HL-60 (cell line): ENCODE measurements around the gene RNASEH2A.

Source experiments
- DNase-seq, 2 experiments: peaks; one replicate each; pipeline ENCODE4 v3.0.0-alpha.2; 2010 to 2020; ENCODE audit warnings: low read depth in 1 of 2, low spot score in 1 of 2
- H3K27ac ChIP-seq: fragments of 250-450 bp; sonication (Bioruptor Pico); replicated peaks from 2 replicates; pipeline ENCODE4 v1.5.1; 2020; ENCODE audit warnings: mild to moderate bottlenecking, moderate library complexity
- H3K27me3 ChIP-seq: fragments of 250-450 bp; sonication (Bioruptor Pico); 2 replicates; pipeline ENCODE4 v1.5.1; 2021; ENCODE audit warnings: mild to moderate bottlenecking, moderate library complexity; ENCODE audit not compliant: insufficient read depth, poor library complexity, severe bottlenecking
- H3K4me3 ChIP-seq: replicated peaks from 2 replicates; pipeline ENCODE4 v1.5.1; 2011; ENCODE audit warnings: mild to moderate bottlenecking, control low read depth, low read length; ENCODE audit not compliant: insufficient read depth
- GABPA ChIP-seq: IDR thresholded peaks from 2 replicates; pipeline ENCODE4 v1.6.1; 2012; ENCODE audit warnings: low read depth
- POLR2AphosphoS5 ChIP-seq: IDR thresholded peaks from 2 replicates; pipeline ENCODE4 v1.6.1; 2012; ENCODE audit warnings: low read depth
- SPI1 ChIP-seq: IDR thresholded peaks from 2 replicates; pipeline ENCODE4 v1.6.1; 2012; ENCODE audit warnings: low read depth, mild to moderate bottlenecking, borderline replicate concordance
- long read RNA-seq: library from polyadenylated mRNA; unstranded; transcript quantifications from one replicate; pipeline ENCODE4 v2.0.0, GENCODE V29; 2020
- TF ChIP-seq, protein P1 (sequence below): IDR thresholded peaks from 2 replicates; pipeline ENCODE4 v1.6.1; 2012; ENCODE audit warnings: low read depth; ENCODE audit not compliant: insufficient replicate concordance
- TF ChIP-seq, protein P2 (sequence below): IDR thresholded peaks from one replicate; pipeline ENCODE4 v1.5.1; 2011; ENCODE audit warnings: low read length, control low read depth, inconsistent platforms; ENCODE audit not compliant: insufficient read depth

Gene RNASEH2A
- long read RNA-seq, transcript RNASEH2A-201 (8 exons, 2,753 nt): major isoform, 266 of 281 reads
- long read RNA-seq, partial matches to known transcripts: 3 of 281 reads
- long read RNA-seq, other reads (novel, unspliced or antisense): 10 of 281 reads

DNA sequence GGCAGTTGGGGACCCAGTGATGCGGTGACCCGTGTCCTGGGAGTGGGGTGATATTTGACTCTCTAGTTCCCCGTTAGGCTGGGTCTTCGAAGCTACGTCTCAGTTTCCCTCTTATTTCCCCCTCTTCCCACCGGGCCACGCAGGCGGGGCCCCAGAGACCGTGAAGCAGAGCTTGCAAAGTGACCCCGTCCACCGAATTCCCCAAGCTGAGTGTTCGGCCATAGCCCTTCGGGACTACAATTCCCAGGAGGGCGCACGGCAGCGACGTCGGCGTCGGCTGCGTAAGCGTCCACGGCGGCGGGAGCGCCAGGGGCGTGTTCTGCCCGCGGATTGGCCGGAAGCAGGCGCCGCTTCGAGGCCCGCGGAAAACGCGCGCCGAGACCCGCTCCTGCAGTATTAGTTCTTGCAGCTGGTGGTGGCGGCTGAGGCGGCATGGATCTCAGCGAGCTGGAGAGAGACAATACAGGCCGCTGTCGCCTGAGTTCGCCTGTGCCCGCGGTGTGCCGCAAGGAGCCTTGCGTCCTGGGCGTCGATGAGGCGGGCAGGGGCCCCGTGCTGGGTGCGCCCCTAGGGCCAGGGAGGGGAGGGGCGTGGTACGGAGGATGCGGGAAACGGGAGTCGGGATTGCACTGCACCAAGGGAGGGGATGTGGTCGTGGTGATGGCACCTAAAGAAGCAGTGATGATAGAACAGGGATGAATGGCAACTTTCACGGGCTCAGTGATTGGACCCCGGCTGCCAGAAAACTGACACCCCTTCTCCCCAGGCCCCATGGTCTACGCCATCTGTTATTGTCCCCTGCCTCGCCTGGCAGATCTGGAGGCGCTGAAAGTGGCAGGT lies at the start of gene RNASEH2A:
TSS of gene RNASEH2A (plus strand) at position 343 of the 840 bp plus-strand sequence. CDS start at position 433, 90 bp downstream.
- peak; percentile 69 to 91 for DNase-seq
- TF ChIP-seq GABPA (no peak), POLR2AphosphoS5 (peak; percentile 80), SPI1 (no peak)
- TF ChIP-seq, protein P1, sequence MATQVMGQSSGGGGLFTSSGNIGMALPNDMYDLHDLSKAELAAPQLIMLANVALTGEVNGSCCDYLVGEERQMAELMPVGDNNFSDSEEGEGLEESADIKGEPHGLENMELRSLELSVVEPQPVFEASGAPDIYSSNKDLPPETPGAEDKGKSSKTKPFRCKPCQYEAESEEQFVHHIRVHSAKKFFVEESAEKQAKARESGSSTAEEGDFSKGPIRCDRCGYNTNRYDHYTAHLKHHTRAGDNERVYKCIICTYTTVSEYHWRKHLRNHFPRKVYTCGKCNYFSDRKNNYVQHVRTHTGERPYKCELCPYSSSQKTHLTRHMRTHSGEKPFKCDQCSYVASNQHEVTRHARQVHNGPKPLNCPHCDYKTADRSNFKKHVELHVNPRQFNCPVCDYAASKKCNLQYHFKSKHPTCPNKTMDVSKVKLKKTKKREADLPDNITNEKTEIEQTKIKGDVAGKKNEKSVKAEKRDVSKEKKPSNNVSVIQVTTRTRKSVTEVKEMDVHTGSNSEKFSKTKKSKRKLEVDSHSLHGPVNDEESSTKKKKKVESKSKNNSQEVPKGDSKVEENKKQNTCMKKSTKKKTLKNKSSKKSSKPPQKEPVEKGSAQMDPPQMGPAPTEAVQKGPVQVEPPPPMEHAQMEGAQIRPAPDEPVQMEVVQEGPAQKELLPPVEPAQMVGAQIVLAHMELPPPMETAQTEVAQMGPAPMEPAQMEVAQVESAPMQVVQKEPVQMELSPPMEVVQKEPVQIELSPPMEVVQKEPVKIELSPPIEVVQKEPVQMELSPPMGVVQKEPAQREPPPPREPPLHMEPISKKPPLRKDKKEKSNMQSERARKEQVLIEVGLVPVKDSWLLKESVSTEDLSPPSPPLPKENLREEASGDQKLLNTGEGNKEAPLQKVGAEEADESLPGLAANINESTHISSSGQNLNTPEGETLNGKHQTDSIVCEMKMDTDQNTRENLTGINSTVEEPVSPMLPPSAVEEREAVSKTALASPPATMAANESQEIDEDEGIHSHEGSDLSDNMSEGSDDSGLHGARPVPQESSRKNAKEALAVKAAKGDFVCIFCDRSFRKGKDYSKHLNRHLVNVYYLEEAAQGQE: peak; percentile 25
- Histone ChIP-seq H3K27me3 (peaks cover 6% of the 10 kb centered on the region), H3K27ac (peak within 1 kb of the TSS; percentile 79), H3K4me3 (peak within 1 kb of the TSS; percentile 91)

DNA sequence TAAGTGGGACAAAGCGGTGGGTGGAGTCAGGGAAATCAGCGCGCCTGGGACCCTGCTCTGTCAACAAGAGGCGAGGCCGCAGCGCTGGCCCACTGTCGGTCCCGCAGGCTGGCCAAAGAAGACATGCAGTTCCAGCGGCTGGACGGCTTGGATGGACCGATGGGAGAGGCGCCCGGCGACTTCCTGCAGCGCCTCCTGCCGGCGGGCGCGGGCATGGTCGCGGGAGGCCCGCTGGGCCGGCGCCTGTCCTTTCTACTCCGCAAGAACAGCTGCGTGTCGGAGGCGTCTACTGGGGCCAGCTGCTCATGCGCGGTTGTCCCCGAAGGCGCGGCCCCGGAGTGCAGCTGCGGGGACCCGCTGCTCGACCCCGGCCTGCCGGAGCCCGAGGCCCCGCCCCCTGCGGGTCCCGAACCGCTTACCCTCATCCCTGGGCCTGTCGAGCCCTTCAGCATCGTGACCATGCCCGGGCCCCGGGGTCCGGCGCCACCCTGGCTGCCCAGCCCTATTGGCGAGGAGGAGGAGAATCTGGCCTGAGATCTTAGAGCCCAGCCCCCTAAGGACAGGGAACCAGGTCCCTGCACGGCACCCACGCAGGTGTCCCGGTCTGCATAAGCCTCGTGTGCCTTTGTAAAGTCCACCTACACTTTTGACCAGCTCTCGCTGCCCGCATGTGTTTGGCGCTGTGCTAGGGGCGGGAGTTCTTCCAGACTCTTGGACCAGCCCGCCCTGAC lies 48.7 kb upstream of the RNASEH2A start:
- TF ChIP-seq, protein P1: no peak
- TF ChIP-seq, protein P2, sequence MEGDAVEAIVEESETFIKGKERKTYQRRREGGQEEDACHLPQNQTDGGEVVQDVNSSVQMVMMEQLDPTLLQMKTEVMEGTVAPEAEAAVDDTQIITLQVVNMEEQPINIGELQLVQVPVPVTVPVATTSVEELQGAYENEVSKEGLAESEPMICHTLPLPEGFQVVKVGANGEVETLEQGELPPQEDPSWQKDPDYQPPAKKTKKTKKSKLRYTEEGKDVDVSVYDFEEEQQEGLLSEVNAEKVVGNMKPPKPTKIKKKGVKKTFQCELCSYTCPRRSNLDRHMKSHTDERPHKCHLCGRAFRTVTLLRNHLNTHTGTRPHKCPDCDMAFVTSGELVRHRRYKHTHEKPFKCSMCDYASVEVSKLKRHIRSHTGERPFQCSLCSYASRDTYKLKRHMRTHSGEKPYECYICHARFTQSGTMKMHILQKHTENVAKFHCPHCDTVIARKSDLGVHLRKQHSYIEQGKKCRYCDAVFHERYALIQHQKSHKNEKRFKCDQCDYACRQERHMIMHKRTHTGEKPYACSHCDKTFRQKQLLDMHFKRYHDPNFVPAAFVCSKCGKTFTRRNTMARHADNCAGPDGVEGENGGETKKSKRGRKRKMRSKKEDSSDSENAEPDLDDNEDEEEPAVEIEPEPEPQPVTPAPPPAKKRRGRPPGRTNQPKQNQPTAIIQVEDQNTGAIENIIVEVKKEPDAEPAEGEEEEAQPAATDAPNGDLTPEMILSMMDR: peak; percentile 82
- H3K27me3 ChIP-seq: no peaks in the 10 kb centered on the region
- no peak overlapping the region; the same call in 1 of the 2 replicates for H3K4me3 ChIP-seq
- peak in 1 of 2 experiments; percentile 59 for DNase-seq
- no peak overlapping the region for H3K27ac ChIP-seq

DNA sequence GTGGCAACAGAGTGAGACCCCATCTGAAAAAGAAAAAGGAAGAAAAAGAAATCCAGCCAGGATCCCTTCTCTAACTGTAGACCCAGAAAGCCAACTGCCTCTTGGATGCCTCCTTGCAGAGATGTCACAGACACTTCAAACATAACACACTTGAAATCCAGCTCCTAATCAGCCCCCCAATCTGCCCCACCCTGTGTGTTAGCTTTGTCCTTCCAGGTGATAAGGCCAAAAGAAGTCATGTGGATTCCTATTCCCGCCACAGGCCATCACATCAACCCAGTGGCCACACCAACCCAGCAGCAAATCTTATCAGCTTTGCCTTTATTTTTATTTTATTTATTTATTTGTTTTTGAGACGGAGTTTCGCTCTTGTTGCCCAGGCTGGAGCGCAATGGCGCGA lies 46.7 kb upstream of the RNASEH2A start:
- no peak for DNase-seq
- TF ChIP-seq, protein P2: no peak
- TF ChIP-seq GABPA (no peak), SPI1 (no peak)
- no peaks in the 10 kb centered on the region for H3K27me3 ChIP-seq
- no peak overlapping the region for H3K27ac ChIP-seq
- no peak overlapping the region for H3K4me3 ChIP-seq

DNA sequence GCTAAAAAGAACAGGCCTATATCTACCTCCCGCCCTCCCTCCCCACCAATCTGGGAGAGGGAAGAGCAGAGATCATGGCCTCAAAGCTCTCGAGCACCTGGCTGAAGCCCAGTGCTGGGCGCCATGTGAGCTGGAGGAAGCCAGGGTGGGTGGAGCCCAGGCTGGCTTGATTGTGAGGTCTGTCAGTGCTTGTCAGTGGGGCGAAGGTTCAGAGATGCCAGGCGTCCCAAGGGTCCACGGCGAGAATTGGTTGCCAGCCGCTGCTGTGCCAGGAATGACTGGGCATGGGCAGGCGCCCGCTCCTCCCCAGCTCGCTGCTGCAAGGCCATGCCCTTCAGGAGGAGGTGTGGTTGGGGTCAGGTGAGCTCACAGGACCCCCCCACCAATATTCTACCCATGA lies 43.3 kb upstream of the RNASEH2A start:
- Histone ChIP-seq H3K27me3 (no peaks in the 10 kb centered on the region), H3K4me3 (no peak overlapping the region), H3K27ac (no peak overlapping the region)
- TF ChIP-seq, protein P1: no peak
- TF ChIP-seq GABPA: no peak
- no peak for TF ChIP-seq SPI1
- TF ChIP-seq, protein P2: no peak
- TF ChIP-seq POLR2AphosphoS5: no peak
- DNase-seq: no peak
